Bronchial epithelial cell (primary cell): ENCODE measurements around the gene DNAJC5G. TPM values are rescaled to one million over a fixed set of nuclear protein-coding genes. Genes with fewer than 3 reads are reported as not detected.
A peak's percentile ranks its signal among the peaks of the same experiment; 100 is the strongest.

Experiments
- DNase-seq: peaks from one replicate; pipeline ENCODE4 v3.0.0-alpha.2; 2010; ENCODE audit warnings: low read depth
- FAIRE-seq: peaks from 2 replicates; lab custom pipeline; 2011; peaks lifted over from hg19 to GRCh38; lab: Jason Lieb, UNC
- H3K27me3 ChIP-seq: 2 replicates; pipeline ENCODE4 v1.5.1; 2011; ENCODE audit warnings: low read length; ENCODE audit not compliant: control insufficient read depth, insufficient read depth
- H3K36me3 ChIP-seq: 2 replicates; pipeline ENCODE4 v1.5.1; 2011; ENCODE audit warnings: low read length; ENCODE audit not compliant: control insufficient read depth, insufficient read depth
- H3K4me3 ChIP-seq: 2 replicates; pipeline ENCODE4 v1.5.1; 2011; ENCODE audit warnings: mild to moderate bottlenecking, low read depth, low read length, control low read depth
- total RNA-seq: library from RNA; depleted of rRNA; stranded (reverse); fragments of >200 nt; gene quantifications from 2 replicates; pipeline ENCODE4 v1.2.1, GENCODE V29; 2014
- TF ChIP-seq, protein P1 (sequence below): IDR thresholded peaks from 2 replicates; pipeline ENCODE4 v1.5.1; 2011; ENCODE audit warnings: mild to moderate bottlenecking, moderate library complexity, low read length, control low read depth, inconsistent platforms; ENCODE audit not compliant: insufficient read depth, severe bottlenecking

DNAJC5G gene
- total RNA-seq, 1 donor from 2014 or later: not detected

DNA sequence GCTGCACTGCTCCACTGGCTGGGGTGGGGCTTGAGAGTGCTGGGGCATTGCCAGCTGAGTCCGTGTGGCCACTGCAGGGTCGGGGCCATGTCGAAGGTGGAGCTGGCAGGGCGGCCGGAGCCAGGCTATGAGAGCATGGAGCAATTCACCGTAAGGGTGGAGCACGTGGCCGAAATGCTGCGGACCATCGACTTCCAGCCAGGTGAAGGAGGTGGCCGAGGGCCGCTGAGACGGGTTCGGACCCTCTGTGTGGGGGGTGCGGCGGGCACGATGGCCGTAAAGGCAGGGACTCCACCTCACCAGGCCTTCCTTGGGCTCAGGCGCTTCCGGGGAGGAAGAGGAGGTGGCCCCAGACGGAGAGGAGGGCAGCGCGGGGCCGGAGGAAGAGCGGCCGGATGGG, 30.9 kb downstream of the DNAJC5G start:
- H3K27me3 ChIP-seq: peaks cover 24% of the 10 kb centered on the region

DNA sequence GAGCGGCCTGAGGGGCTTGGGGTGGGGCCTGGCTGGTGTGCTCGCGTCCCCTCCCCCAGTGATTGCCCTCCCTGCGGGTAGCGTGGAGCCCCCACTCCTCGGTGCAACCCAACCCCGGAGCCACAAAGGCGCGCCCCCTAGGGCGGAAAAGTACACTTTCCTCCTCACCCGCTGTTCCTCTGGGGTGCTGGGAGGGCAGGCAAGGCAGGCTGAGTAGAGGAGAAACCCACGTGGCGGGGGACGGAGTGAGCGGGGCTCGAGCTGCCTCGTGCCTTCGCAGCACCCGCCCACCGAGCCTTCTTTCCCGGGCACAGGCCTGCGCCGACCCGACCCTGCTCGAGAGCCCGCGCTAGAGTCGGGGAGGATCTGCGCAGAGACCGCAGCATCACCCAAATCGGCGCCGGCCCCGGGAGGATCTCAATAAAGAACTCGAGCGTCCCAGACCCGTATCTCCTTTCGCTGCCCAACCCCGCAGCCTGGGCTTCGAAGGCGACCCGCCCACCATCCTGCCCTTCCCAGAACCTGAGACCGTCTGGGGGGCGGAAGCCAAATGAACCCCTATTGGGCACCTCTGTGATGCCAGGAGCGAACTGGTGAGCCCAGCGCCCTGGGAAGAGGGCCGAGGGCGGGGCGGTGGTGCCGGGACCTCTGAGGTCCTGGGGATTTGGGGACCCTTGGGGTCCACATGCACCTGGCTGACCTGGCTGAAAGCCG, 31.5 kb downstream of the DNAJC5G start:
- no peak overlapping the region for H3K4me3 ChIP-seq
- no peak for DNase-seq
- peaks cover 24% of the 10 kb centered on the region for H3K27me3 ChIP-seq
- TF ChIP-seq, protein P1, sequence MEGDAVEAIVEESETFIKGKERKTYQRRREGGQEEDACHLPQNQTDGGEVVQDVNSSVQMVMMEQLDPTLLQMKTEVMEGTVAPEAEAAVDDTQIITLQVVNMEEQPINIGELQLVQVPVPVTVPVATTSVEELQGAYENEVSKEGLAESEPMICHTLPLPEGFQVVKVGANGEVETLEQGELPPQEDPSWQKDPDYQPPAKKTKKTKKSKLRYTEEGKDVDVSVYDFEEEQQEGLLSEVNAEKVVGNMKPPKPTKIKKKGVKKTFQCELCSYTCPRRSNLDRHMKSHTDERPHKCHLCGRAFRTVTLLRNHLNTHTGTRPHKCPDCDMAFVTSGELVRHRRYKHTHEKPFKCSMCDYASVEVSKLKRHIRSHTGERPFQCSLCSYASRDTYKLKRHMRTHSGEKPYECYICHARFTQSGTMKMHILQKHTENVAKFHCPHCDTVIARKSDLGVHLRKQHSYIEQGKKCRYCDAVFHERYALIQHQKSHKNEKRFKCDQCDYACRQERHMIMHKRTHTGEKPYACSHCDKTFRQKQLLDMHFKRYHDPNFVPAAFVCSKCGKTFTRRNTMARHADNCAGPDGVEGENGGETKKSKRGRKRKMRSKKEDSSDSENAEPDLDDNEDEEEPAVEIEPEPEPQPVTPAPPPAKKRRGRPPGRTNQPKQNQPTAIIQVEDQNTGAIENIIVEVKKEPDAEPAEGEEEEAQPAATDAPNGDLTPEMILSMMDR: no peak
- FAIRE-seq: no peak
- peaks cover 2% of the 10 kb centered on the region for H3K36me3 ChIP-seq

More for the DNA sequence above, 30.9 kb downstream of the DNAJC5G start:
- FAIRE-seq (no peak), DNase-seq (no peak)
- TF ChIP-seq, protein P1: no peak
- Histone ChIP-seq H3K4me3 (no peak overlapping the region), H3K36me3 (no peaks in the 10 kb centered on the region)

DNA sequence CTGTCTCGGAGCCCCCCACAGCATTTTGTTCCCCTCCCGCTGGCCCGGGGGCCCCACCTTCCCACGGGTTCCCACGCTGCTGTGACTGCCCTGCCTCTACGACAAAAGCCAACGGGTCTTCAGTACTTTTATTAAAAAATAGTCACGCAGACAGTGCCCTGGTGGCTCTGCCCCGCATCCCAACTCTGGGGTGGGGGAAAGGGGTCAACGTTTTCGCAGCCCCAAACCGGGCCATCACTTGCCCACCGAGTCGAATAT, 32.0 kb downstream of the DNAJC5G start:
- H3K27me3 ChIP-seq: peaks cover 24% of the 10 kb centered on the region
- H3K4me3 ChIP-seq: no peak overlapping the region
- peaks cover 2% of the 10 kb centered on the region for H3K36me3 ChIP-seq
- DNase-seq (no peak), FAIRE-seq (no peak)
- TF ChIP-seq, protein P1: no peak

DNA sequence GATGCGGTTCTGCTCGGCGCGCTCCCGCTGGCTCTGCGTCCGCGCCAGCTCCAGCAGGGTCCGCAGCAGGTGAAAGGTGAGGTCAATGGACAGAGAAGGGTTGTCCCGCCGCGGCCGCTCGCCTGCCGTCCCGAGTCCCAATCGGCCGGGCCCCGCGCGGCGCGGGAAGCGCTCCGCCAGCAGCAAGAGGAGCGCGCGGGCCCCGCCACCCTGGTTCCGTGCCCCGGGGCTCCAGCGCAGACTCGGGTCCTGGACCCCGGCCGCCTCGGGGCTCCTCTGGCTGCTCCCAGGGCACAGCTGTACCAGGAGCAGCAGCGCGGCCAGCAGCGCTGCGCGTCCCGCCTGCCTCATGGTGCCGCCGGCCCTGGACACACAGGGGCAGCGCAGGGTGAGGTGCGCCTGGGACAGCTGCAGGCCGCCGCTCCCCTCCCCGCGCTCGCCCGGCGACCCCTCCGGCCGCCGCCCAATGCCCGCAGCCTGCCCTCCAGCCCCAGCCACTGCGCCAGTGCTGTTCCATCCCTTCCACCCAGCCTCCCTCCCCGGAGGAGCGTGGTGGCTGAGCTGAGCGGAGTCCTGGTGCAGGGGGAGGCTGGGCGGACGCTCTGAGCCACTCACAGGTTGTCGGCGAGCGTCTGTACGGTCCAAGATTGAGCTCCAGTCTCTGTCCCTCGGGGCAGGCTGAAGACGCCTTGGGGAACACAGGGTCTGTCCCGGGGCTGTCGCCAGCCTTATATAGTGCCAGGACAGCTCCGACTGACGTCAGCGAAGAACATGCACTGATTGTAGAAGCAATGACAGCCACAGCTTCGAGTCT, 32.5 kb downstream of the DNAJC5G start:
- DNase-seq: no peak
- Histone ChIP-seq H3K27me3 (peaks cover 24% of the 10 kb centered on the region), H3K36me3 (peaks cover 2% of the 10 kb centered on the region), H3K4me3 (no peak overlapping the region)
- no peak for FAIRE-seq
- TF ChIP-seq, protein P1: no peak

DNA sequence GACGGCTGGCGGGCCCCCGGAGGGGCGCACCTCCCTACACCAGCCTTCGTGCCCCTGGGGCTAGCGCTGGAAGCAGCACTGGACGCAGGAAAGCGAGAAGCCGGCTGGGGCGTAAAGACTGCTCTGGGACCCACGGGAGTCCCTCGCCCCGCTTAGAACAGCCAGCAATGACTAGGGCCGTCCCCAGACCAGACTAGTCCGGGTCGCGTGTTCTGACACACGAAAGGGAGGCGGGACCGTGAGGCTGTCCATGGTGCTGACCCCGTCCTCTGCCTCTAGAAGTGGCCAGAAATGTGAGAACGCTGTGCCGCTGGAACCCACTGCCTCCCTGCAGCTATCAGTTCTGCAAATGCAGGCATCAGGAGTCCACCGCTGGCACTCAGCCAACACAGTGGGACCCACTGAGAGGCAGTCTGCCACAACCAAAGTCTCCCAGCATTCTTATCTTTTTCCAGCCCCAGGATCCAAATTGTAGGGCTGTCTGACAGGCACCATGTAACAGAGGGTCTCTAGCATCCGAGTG, 33.2 kb downstream of the DNAJC5G start, which contains the start of gene UCN:
Gene UCN, minus strand, starts transcription at position 87 of the 523 bp plus-strand sequence. CDS start 550 bp downstream, outside the sequence.
- Histone ChIP-seq H3K36me3 (peaks cover 2% of the 10 kb centered on the region), H3K4me3 (no peak within 1 kb of the TSS), H3K27me3 (peaks cover 24% of the 10 kb centered on the region)
- peak; percentile 29 for DNase-seq
- FAIRE-seq: no peak
- TF ChIP-seq, protein P1: no peak
